Dendritic cell treated with granulocyte-macrophage colony-stimulating factor and Interleukin-4, amounts not matched to agents 40 ng/mL and 50 ng/mL, for 4 days (primary cell): ENCODE measurements around the gene PI4KA.

ENCODE experiments used
- H3K27ac Mint-ChIP-seq: one replicate; pipeline ENCODE4 v1.8.0; 2022; ENCODE audit warnings: mild to moderate bottlenecking, mixed read lengths
- H3K27me3 Mint-ChIP-seq: one replicate; pipeline ENCODE4 v1.8.0; 2022; ENCODE audit warnings: mild to moderate bottlenecking, mixed read lengths
- H3K36me3 Mint-ChIP-seq: one replicate; pipeline ENCODE4 v1.8.0; 2022; ENCODE audit warnings: low read depth, mixed read lengths
- H3K4me1 Mint-ChIP-seq: one replicate; pipeline ENCODE4 v1.8.0; 2022; ENCODE audit warnings: low read depth, mixed read lengths
- H3K4me3 Mint-ChIP-seq: one replicate; pipeline ENCODE4 v1.8.0; 2022; ENCODE audit warnings: mild to moderate bottlenecking, moderate library complexity, mixed read lengths
- H3K9me3 Mint-ChIP-seq: one replicate; pipeline ENCODE4 v1.8.0; 2022; ENCODE audit warnings: mixed read lengths
- intact Hi-C: fragments of 100-400 bp; cut with micrococcal nuclease; formaldehyde crosslinking; loops from one replicate; pipeline ENCODE4 v1.15.0; 2022

PI4KA gene

DNA sequence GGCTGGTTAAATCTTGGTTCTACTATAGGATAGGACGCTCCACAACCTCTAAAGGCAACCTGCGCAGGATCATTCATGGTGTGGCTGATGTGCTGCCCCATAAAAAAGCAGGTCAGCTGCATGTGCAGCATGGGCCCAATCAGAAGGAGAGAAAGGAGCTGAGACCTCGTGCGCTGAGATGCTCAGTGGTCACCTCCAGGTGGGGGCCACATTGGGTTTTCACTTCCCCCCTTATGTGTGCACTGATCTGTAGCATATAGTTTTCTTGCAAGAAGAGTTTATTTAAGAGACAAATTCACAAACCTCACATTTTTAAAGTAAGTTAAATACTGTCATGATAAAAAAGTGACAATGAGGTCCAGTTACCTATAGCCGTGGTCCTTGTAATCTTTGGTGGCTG lies 60.4 kb downstream of the PI4KA start:
- Mint-ChIP-seq H3K9me3 (no peaks in the 10 kb centered on the region), H3K27me3 (no peaks in the 10 kb centered on the region), H3K4me3 (no peak overlapping the region), H3K36me3 (peaks cover 96% of the 10 kb centered on the region), H3K27ac (no peak overlapping the region), H3K4me1 (no peaks in the 10 kb centered on the region)
- intact Hi-C loops = no loop called here

DNA sequence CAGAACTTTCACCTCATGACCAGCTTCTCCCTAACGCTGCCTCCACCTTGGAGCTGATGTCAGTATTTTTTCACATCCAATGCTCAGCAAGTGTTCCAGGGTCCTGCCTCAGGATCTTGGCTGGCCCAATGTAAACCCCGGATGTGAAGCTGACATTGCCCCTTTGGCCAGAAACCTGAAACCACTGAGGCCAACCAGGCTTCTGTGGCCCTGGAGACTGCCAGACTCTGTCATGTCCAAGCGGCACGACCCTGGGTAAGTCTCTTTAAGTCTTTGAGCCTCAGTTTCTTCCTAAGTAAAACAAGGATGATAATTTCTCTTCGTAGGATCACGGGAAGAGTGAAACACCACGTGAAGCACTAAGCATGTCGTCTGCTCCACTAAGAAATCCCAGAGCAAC lies 61.9 kb downstream of the PI4KA start:
- intact Hi-C loops = no loop called here
- Mint-ChIP-seq H3K9me3 (no peaks in the 10 kb centered on the region), H3K27ac (peak overlapping the region; percentile 23), H3K4me1 (no peaks in the 10 kb centered on the region), H3K4me3 (no peak overlapping the region), H3K27me3 (no peaks in the 10 kb centered on the region), H3K36me3 (peaks cover 94% of the 10 kb centered on the region)

DNA sequence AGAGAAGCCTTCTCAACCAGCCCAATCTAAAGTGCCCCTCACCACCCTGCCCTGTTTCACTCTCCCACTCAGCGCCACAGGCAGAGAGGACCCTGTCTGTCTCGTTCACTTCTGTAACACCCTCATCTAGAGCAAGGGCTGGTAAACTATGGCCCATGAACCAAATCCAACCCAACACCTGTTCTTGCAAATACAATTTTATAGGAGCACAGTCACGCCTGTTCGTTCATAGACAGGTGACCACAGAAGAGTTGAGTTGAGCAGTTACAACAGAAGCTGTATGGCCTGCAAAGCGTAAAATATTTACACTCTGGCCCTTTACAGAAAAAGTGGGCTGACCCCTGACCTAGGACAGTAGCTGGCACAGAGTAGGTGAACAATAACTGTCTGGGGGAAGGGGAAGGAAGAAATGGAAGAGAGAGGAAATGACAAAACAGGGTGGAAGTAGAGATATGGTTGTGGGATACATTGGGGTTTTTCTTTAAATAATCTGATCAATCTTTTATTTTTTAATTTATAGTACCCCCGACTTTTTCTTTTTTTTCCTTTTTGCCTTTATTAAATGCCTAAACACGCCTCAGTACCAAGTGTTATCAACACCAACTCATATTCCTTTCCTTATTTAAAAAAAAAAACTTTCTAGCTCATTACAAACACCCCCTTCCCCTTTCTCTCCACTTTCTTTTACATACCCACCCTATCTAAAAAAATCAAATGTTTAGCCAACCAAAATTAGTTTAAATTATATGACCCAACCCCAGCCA lies 63.8 kb downstream of the PI4KA start:
- peaks cover 90% of the 10 kb centered on the region for H3K36me3 Mint-ChIP-seq

DNA sequence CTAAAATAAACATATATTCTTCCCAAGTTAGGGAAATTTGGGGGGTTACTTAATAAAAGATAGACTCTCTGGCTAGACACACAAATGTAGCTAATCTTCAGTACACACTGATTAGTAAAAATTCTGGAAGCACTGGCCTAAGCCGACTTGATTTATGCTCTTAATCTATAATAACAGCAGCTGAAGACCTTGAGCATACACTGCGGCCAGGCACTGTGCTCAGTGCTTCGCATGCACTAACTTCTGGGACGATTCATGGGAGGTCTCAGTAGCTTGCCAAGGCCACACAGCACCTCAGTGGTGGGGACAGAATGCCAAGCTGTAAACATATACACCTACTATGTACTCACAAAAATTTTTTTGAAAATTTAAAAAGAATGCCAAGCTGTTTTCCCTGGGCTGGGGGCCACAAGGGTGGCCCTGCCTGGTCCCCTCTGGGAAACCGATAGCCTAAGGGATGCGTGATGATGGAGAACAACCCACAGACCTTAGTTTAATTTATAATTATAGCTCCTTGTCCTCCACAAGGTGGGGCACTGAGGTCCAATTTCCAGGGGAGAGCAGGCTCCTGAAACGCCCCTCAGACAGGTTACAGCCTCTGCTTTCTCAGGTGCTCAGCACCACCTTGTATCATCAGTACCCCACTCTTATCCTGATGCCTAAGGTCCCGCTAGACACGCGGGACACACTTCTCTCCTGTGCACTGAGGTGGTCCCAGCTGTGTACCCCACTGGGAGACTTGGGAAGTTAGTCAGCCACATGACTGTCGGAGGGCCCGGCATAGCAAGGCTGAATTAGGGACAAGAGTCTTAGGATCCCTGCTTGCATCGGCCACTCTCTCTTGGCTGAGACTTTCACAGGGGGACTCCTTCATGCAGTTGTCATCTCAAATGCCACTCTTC lies 64.6 kb downstream of the PI4KA start:
- no peaks in the 10 kb centered on the region for H3K27me3 Mint-ChIP-seq
- no peak overlapping the region for H3K4me3 Mint-ChIP-seq
- no peak overlapping the region for H3K27ac Mint-ChIP-seq
- no peaks in the 10 kb centered on the region for H3K9me3 Mint-ChIP-seq
- H3K4me1 Mint-ChIP-seq = no peaks in the 10 kb centered on the region
- peaks cover 89% of the 10 kb centered on the region for H3K36me3 Mint-ChIP-seq
- intact Hi-C loops = no loop called here

More for the DNA sequence above, 63.8 kb downstream of the PI4KA start:
- Mint-ChIP-seq H3K9me3 (no peaks in the 10 kb centered on the region), H3K27me3 (no peaks in the 10 kb centered on the region), H3K4me3 (no peak overlapping the region), H3K27ac (no peak overlapping the region), H3K4me1 (no peaks in the 10 kb centered on the region)
- intact Hi-C loops = no loop called here

DNA sequence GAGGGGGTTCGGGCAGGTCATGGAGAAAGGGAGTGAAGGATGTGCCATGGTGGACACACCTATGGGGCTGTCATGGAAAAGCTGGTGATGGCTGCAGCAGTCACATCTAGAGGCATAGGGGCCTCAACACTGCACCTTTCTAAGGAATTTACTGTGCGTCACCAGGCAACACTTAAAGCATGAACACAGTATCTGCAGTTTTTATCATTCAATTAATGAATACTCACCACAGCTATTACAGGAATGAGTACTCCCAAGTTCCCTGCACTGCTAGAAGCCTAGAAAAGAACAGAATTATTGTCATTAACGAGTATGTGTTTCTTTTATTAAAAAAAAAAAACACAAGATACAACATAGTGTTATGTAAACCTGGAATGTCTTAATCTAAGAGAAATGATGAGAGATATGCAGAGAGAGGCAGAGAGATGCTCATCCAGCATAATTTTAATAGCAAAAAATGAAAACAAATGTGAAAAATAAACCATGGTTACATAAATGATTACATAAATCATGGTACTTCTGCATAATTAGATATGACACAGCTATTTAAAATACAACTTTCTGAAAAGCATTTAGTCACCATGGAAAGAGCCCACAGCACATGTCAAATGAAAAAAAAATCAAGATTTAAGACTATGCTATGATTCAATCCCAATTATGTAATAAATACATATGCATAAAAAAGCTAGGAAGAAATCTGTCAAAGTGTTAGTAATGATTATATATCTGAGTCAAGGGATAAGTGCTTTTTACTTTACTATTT lies 65.5 kb downstream of the PI4KA start:
- Mint-ChIP-seq H3K4me3 (no peak overlapping the region), H3K4me1 (no peaks in the 10 kb centered on the region), H3K9me3 (no peaks in the 10 kb centered on the region), H3K27ac (no peak overlapping the region), H3K36me3 (peaks cover 89% of the 10 kb centered on the region), H3K27me3 (no peaks in the 10 kb centered on the region)
- intact Hi-C loops = no loop called here

DNA sequence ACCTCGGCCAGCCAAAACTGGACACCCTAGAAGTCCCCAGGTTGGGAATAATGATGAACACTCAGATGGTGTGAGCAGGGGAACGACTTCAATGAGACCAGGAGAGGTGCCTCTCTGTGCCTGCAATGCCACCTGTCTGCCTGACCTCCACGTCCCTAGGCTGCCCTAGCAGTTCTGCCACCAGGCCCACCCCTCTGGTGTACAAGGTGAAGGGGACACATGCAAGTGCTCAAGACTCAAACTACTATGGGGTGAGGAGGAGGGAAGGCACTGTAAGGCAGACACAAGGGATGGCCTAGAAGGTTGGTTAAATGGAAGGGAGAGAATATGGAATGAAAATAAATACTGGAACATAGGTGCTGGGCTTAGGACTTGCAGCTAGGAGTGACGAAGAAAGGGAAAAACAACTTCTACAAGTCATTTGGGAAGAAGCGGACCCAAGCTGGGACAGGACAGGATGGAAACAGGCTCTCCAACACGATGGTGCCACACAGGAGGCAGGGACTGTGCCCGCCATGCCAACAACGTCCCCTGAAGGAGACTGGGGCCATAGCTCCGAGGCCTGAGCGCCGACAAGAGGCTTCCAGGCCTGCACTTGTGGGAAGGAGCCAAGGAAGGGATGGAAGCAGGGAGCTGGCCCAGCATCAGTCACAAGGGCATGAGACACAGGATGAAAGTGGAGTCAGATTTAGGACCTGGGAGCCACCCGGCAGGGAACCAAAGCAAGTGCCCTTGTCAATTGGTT lies 66.2 kb downstream of the PI4KA start:
- no peaks in the 10 kb centered on the region for H3K9me3 Mint-ChIP-seq
- H3K4me1 Mint-ChIP-seq = no peaks in the 10 kb centered on the region
- no peak overlapping the region for H3K4me3 Mint-ChIP-seq
- intact Hi-C loops = no loop called here
- H3K36me3 Mint-ChIP-seq = peaks cover 89% of the 10 kb centered on the region
- H3K27ac Mint-ChIP-seq = no peak overlapping the region
- H3K27me3 Mint-ChIP-seq = no peaks in the 10 kb centered on the region

DNA sequence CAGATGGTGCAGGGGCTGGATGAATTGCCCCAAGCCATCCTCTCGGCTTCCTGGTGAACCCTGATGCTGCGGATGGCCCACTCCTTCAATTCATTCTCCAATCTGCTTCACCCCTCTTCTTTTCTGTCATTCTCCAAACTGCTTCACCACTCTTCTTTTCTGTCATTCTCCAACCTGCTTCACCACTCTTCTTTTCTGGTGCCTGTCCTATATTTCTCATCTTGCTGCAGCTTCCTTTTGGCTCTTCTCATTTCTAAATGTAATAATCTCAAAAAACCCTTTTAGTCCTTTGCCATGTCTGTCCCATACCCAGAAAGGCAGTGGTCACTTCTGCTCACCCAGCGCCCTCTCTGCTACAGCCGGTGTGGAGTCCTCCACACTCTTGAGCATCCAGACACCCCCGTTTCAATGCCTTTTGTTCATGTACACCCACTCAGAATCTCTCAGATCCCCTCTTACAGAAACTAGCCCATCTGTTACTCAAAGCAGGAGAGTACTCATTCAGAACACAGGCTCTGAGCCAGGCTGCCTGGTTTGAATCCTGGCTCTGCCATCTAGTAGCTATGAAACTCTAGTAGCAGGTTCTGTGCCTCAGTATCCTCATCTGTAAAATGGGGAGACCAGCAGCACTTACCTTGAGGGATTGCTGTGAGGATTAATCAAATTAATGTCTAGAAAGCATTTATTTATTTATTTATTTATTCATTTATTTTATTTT lies 69.8 kb downstream of the PI4KA start:
- no peak overlapping the region for H3K27ac Mint-ChIP-seq
- H3K27me3 Mint-ChIP-seq = no peaks in the 10 kb centered on the region
- intact Hi-C loops = no loop called here
- peaks cover 81% of the 10 kb centered on the region for H3K36me3 Mint-ChIP-seq
- H3K4me1 Mint-ChIP-seq = peaks cover 4% of the 10 kb centered on the region
- no peaks in the 10 kb centered on the region for H3K9me3 Mint-ChIP-seq
- no peak overlapping the region for H3K4me3 Mint-ChIP-seq

DNA sequence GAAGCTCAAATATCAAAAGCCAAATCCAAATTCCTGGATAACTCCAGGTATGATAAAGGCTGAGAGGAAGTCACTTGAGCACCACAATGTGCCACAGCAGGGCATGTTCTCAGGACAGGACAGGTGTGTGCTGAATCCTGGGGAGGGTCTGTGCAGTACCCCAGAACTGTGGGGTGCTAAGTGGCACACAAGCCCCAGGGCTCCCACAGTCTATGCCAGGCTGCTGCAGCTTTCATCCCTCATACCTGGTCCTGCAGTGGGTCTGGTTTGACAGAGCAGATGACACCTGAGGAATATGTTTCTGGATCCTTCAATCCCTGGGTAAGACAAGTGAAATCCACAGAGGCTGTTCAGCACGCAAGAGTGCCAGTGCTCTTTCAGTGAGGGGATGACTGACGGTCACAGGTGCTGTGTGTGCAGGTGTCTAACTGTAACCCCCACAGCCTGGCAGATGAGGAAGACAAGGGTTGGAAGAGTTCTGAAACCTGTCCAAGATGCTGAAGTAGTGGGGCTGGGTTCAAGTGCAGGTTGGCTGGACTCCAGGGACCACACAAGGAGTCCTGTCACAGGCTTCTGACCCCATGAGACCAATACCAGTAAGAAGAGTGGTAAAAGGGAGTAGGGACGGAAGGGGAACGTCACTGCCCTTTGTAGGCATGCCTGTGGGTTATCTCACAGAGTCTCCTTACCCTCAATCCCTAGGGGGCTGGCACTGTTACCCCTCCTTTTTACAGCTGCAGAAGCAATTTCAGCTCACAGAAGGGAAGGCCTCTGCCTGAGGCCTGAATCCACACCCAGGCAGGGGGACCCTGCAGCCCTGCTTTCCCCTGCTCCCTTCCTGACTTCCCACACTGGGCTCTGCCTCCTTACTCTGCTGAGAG lies 70.6 kb downstream of the PI4KA start:
- Mint-ChIP-seq H3K4me1 (peaks cover 5% of the 10 kb centered on the region), H3K27ac (no peak overlapping the region), H3K4me3 (no peak overlapping the region), H3K36me3 (peaks cover 87% of the 10 kb centered on the region), H3K27me3 (no peaks in the 10 kb centered on the region), H3K9me3 (no peaks in the 10 kb centered on the region)
- intact Hi-C loops = no loop called here

DNA sequence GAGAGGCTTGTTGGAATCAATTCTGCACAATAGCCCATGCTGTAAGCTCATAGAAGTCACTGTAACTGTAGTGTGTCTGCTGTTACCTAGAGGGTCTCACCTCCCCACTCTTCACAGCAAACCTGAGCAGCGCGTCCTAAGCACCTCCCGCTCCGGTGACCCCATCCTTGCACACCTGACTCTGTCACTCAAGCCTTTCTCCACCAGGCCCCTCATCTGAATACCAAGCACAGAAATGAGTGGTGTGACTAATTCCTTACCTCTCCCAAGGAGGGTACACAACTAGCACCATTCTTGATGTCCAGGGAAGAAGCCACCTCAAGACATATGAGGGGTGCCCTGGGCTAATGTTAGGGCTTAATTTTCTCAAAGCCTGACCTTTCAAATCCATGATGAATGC lies 71.4 kb downstream of the PI4KA start:
- intact Hi-C loops = no loop called here
- H3K9me3 Mint-ChIP-seq = no peaks in the 10 kb centered on the region
- H3K4me3 Mint-ChIP-seq = no peak overlapping the region
- no peaks in the 10 kb centered on the region for H3K27me3 Mint-ChIP-seq
- H3K4me1 Mint-ChIP-seq = peaks cover 5% of the 10 kb centered on the region
- H3K27ac Mint-ChIP-seq = no peak overlapping the region
- peaks cover 86% of the 10 kb centered on the region for H3K36me3 Mint-ChIP-seq

DNA sequence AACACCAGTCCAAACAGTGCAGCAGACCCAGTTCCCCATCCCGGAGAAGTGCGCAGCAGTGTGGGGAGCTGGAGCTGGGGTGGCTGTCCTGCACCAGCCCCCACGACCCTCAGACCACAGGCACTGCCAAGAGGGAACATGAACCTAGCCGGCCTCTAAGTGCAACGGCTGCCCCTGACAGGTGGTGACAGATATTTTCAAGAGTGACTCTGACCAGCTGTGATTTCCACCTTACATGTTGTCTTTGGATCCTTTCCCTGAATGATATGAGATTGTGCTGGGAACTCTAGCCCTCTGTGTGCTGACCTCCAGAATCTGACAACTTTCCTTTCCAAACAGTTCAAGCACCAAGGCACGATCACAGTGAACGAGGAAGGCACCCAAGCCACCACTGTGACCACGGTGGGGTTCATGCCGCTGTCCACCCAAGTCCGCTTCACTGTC lies 72.1 kb downstream of the PI4KA start:
- intact Hi-C loops = no loop called here
- Mint-ChIP-seq H3K27ac (no peak overlapping the region), H3K4me3 (no peak overlapping the region), H3K4me1 (peaks cover 5% of the 10 kb centered on the region), H3K36me3 (peaks cover 86% of the 10 kb centered on the region), H3K27me3 (no peaks in the 10 kb centered on the region), H3K9me3 (no peaks in the 10 kb centered on the region)

DNA sequence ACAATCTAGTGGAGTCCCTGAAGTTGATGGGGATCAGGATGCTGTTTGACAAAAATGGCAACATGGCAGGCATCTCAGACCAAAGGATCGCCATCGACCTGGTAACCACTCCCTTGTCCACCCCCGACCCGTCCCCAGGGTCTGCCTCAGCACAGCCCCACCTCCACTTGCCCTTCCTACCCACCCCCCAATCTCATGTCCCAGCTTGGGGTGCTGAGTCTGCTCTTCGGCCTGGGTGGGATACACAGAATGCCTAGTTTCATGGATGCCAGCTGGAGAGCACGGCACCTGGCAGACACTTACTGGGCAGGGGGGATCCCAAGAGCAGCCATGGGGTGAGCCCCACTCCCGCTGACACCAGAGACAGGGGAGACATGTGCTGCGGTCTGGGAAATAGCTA lies 72.6 kb downstream of the PI4KA start:
- Mint-ChIP-seq H3K27me3 (no peaks in the 10 kb centered on the region), H3K36me3 (peaks cover 86% of the 10 kb centered on the region), H3K4me1 (peaks cover 5% of the 10 kb centered on the region), H3K9me3 (no peaks in the 10 kb centered on the region), H3K27ac (no peak overlapping the region), H3K4me3 (no peak overlapping the region)
- intact Hi-C loops = no loop called here

DNA sequence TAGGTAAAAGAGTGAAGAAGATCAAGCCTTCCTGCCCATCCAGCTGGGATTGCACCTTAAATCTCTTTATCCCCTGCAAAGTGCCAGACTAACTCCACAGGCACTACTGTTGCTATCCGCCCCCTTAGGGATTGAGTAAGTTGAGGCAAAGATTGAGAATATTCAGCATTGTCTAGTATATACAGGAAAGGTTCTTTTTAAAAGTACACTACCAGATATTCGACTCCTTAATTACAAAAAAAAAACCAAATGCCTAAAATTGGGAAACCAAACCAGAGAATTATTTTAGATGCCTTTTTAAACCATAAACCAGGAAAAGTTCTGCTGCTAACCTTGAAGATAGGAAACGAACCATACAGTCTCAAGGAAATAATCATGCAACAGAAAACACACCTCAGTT lies 73.2 kb downstream of the PI4KA start:
- intact Hi-C loops = no loop called here
- H3K9me3 Mint-ChIP-seq = no peaks in the 10 kb centered on the region
- H3K27me3 Mint-ChIP-seq = no peaks in the 10 kb centered on the region
- H3K36me3 Mint-ChIP-seq = peaks cover 82% of the 10 kb centered on the region
- no peak overlapping the region for H3K4me3 Mint-ChIP-seq
- H3K27ac Mint-ChIP-seq = no peak overlapping the region
- H3K4me1 Mint-ChIP-seq = peaks cover 5% of the 10 kb centered on the region
